HepG2 (cell line): ENCODE data around the gene PIKFYVE. TPM values are rescaled to one million over a fixed set of nuclear protein-coding genes. Genes with fewer than 3 reads are reported as not detected.

ENCODE experiments used
- ATAC-seq: fragments of 200-7000 bp; cut with Tn5 transposase; 3 replicates; pipeline ENCODE4 v1.9.1; 2020; ENCODE audit warnings: mild to moderate bottlenecking, moderate library complexity
- BruUV-seq: library from RNA; stranded (reverse); fragments of 400-500 nt; replicated peaks from 2 replicates; lab custom pipeline; 2021; lab: Mats Ljungman, UMichigan
- CTCF ChIA-PET: fragments of 300-600 bp; formaldehyde crosslinking; extraction: SDS; loops from one replicate; lab custom pipeline; 2021; ENCODE audit warnings: low total read pairs, inconsistent platforms, low intra/inter-chr PET ratio; lab: Yijun Ruan, JAX
- POLR2A ChIA-PET: fragments of 350-600 bp; sonication (Branson Sonifier 250); formaldehyde crosslinking; loops from one replicate; lab custom pipeline; 2020; ENCODE audit warnings: antibody characterized with exemption, inconsistent platforms; lab: Yijun Ruan, JAX
- DNase-seq: peaks from one replicate; pipeline ENCODE4 v3.0.0-alpha.2; 2015; ENCODE audit warnings: low spot score
- FAIRE-seq: peaks from 3 replicates; lab custom pipeline; 2011; peaks lifted over from hg19 to GRCh38; lab: Jason Lieb, UNC
- H2AFZ ChIP-seq: one replicate; pipeline ENCODE4 v1.6.1; 2011; ENCODE audit warnings: low read length, inconsistent platforms
- H3K27ac ChIP-seq: fragments of 300-600 bp; 3 replicates; pipeline ENCODE4 v1.8.0; 2011; ENCODE audit warnings: mixed run types, mild to moderate bottlenecking, mixed read lengths, low read length, inconsistent platforms; ENCODE audit not compliant: insufficient read depth; ENCODE audit errors: extremely low read length
- H3K27me3 ChIP-seq, 2 experiments: fragments of 200-600 bp in 1 of 2; 2 replicates in 1 of 2; 3 replicates in 1 of 2; pipeline versions ENCODE4 v1.6.0 to v1.8.0; 2011; ENCODE audit warnings: low read length in 2 of 2, mild to moderate bottlenecking in 2 of 2, moderate library complexity in 2 of 2, inconsistent platforms in 1 of 2; ENCODE audit not compliant: insufficient read depth in 2 of 2, control insufficient read depth in 1 of 2
- H3K36me3 ChIP-seq, 2 experiments: fragments of 200-600 bp in 1 of 2; replicated peaks in 1 of 2; 2 replicates in 1 of 2; 3 replicates in 1 of 2; pipeline versions ENCODE4 v1.5.1 to v1.8.0; 2011; ENCODE audit warnings: low read length in 2 of 2, inconsistent platforms in 1 of 2; ENCODE audit not compliant: insufficient read depth in 2 of 2, control insufficient read depth in 1 of 2
- H3K4me1 ChIP-seq: 2 replicates; pipeline ENCODE4 v1.5.1; 2012; ENCODE audit warnings: low read length, inconsistent platforms; ENCODE audit not compliant: insufficient read depth
- H3K4me2 ChIP-seq: 2 replicates; pipeline ENCODE4 v1.6.0; 2011; ENCODE audit warnings: low read depth, low read length, inconsistent platforms
- H3K4me3 ChIP-seq, 3 experiments: fragments of 200-600 bp in 1 of 3; sonication (generic), shearing (Covaris generic) in 1 of 3; replicated peaks in 1 of 3; 2 replicates each; pipeline ENCODE4 v1.5.1; 2011 to 2016; ENCODE audit warnings: low read length in 3 of 3, inconsistent platforms in 2 of 3, low read depth in 2 of 3, mild to moderate bottlenecking in 2 of 3, control low read depth in 1 of 3, mixed read lengths in 1 of 3; ENCODE audit not compliant: insufficient read depth in 1 of 3
- H3K79me2 ChIP-seq: one replicate; pipeline ENCODE4 v1.6.1; 2011; ENCODE audit warnings: low read length, inconsistent platforms; ENCODE audit not compliant: insufficient read depth
- H3K9ac ChIP-seq: 2 replicates; pipeline ENCODE4 v1.6.0; 2011; ENCODE audit warnings: mild to moderate bottlenecking, low read depth, low read length, inconsistent platforms; ENCODE audit not compliant: insufficient read depth
- H3K9me3 ChIP-seq: 2 replicates; pipeline ENCODE4 v1.5.1; 2012; ENCODE audit warnings: mild to moderate bottlenecking, low read length
- H4K20me1 ChIP-seq: 2 replicates; pipeline ENCODE4 v1.6.0; 2011; ENCODE audit warnings: inconsistent platforms, mild to moderate bottlenecking, low read length, moderate library complexity; ENCODE audit not compliant: insufficient read depth
- ATF7 ChIP-seq, 2 experiments: fragments of 450-650 bp in 1 of 2; sonication (generic) in 1 of 2; formaldehyde crosslinking in 1 of 2; IDR thresholded peaks; 2 replicates each; pipeline versions ENCODE4 v1.4.0 to v1.6.1; 2016 to 2020; ENCODE audit warnings: antibody characterized with exemption in 1 of 2, mild to moderate bottlenecking in 1 of 2, missing genetic modification reagents in 1 of 2
- FOXC1 ChIP-seq: sonication (generic); formaldehyde crosslinking; IDR thresholded peaks from 2 replicates; pipeline ENCODE4 v1.8.0; 2022; ENCODE audit warnings: mild to moderate bottlenecking, missing genetic modification reagents, borderline replicate concordance
- ZFP90 ChIP-seq: sonication (generic); formaldehyde crosslinking; IDR thresholded peaks from 2 replicates; pipeline ENCODE4 v1.8.0; 2022; ENCODE audit warnings: missing genetic modification reagents, mild to moderate bottlenecking, inconsistent platforms, borderline replicate concordance
- ZNF225 ChIP-seq: sonication (generic); formaldehyde crosslinking; IDR thresholded peaks from 2 replicates; pipeline ENCODE4 v1.4.0; 2020; ENCODE audit warnings: mild to moderate bottlenecking, missing genetic modification reagents
- ZNF567 ChIP-seq: sonication (generic); formaldehyde crosslinking; IDR thresholded peaks from 2 replicates; pipeline ENCODE4 v1.8.1; 2023; ENCODE audit warnings: mild to moderate bottlenecking, missing genetic modification reagents, borderline replicate concordance
- WGBS: methylation state at CpG from one replicate; pipeline ENCODE4 v1.1.6; 2017; ENCODE audit warnings: low lambda C conversion rate; 5-methylcytosine and 5-hydroxymethylcytosine counted together
- in situ Hi-C: cut with HindIII; loops from 2 replicates; pipeline ENCODE4 v1.10.0; 2017; ENCODE audit warnings: low pct_unique_long_range_greater_than_20kb; ENCODE audit not compliant: extremely low pct_ligation_motif_present
- intact Hi-C: fragments of 100-400 bp; cut with micrococcal nuclease; formaldehyde crosslinking; loops from one replicate; pipeline ENCODE4 v1.10.0; 2022; ENCODE audit not compliant: unreplicated experiment
- polyA plus RNA-seq, 8 experiments: library from polyadenylated mRNA; depleted of rRNA in 3 of 8; stranded (reverse) in 7 of 8; unstranded in 1 of 8; fragments of >200 nt; fragmentation: Illumina TruSeq in 4 of 8; extraction: Trizol in 4 of 8; gene quantifications; 2 replicates each; pipeline versions ENCODE4 v1.2.1 to v1.2.3, GENCODE V29; 2011 to 2016; ENCODE audit warnings: low read depth in 4 of 8, missing spikeins in 1 of 8, mixed read lengths in 1 of 8; ENCODE audit not compliant: insufficient read depth in 1 of 8
- total RNA-seq, 5 experiments: library from RNA; depleted of rRNA; stranded (reverse); fragments of >200 nt; fragmentation: Illumina TruSeq; extraction: Trizol; gene quantifications; 2 replicates each; pipeline ENCODE4 v1.2.3, GENCODE V29; 2016; ENCODE audit warnings: low read depth in 1 of 5
- TF ChIP-seq, protein P1 (sequence below): IDR thresholded peaks from 2 replicates; pipeline ENCODE4 v1.6.1; 2016
- TF ChIP-seq, protein P2 (sequence below): sonication (generic); formaldehyde crosslinking; IDR thresholded peaks from 2 replicates; pipeline ENCODE4 v1.4.0; 2020; ENCODE audit warnings: missing genetic modification reagents

PIKFYVE gene
- total and polyA plus RNA-seq, 2 of the 13 experiments (the other 11 are each of a cell fraction or from before 2014, with no cell fraction given), result 20.2 to 21.7 TPM

DNA sequence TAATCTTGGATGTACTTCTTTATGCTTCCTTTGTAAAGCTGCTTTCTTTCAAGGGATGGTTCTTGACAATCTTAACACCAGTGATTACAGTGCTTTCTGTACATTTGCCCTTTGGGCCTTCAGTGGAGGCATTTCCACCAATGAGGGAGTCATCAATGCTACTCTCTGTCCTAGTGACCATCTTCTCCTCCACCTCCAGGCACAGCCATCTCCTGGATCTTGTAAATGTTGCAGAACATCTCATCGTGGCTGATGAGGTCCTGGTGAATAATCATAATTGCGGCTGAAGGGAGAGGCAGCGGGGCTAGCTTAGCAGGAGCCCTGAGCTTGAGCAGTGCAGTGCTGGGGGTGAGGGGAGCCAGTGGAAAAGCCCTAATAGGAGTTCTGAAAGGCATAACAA, 43.7 kb upstream of the PIKFYVE start:
- ATAC-seq (no peak; the same call in 1 of the 3 replicates), FAIRE-seq (no peak)
- in situ Hi-C loops, result no loop called here

DNA sequence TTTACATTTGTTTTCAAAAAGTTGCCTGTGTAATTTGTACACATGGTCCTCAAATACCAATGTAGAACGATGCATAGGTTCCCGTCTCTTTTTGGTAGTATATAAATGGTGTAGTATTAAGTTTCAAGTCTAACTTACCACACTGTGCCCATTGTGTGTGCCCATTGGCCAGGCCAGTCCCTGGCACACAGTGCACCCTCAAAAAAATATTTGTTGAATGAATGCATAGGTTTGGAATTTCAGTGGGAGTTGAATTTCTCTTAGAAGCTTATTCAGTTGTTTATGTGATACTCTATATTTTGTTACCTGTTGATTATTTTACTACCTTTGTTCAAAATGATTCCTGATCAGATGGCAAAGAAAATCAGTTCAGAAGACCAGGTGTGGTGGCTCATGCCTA, 41.3 kb upstream of the PIKFYVE start:
- no peaks in the 10 kb centered on the region for H3K4me1 ChIP-seq
- in situ Hi-C loops, result no loop called here
- no peak for FAIRE-seq
- no peak for DNase-seq
- no peaks in the 10 kb centered on the region for H3K79me2 ChIP-seq
- no peak overlapping the region for H3K4me2 ChIP-seq
- BruUV-seq, result no TSS peak
- H3K27me3 ChIP-seq, result no peaks in the 10 kb centered on the region; a peak in 1 of 5 replicates
- no peak overlapping the region for H3K9ac ChIP-seq
- no peaks in the 10 kb centered on the region for H4K20me1 ChIP-seq
- TF ChIP-seq, protein P1, sequence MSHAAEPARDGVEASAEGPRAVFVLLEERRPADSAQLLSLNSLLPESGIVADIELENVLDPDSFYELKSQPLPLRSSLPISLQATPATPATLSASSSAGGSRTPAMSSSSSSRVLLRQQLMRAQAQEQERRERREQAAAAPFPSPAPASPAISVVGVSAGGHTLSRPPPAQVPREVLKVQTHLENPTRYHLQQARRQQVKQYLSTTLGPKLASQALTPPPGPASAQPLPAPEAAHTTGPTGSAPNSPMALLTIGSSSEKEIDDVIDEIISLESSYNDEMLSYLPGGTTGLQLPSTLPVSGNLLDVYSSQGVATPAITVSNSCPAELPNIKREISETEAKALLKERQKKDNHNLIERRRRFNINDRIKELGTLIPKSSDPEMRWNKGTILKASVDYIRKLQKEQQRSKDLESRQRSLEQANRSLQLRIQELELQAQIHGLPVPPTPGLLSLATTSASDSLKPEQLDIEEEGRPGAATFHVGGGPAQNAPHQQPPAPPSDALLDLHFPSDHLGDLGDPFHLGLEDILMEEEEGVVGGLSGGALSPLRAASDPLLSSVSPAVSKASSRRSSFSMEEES (CRISPR knock-in tag), result no peak
- TF ChIP-seq FOXC1 (CRISPR knock-in tag) (no peak), ZNF567 (CRISPR knock-in tag) (no peak)
- H3K36me3 ChIP-seq, result no peaks in the 10 kb centered on the region
- no peak overlapping the region for H3K27ac ChIP-seq
- ChIA-PET POLR2A (no interaction called here), CTCF (no interaction called here)
- 64% methylated on average over 2 of the region's 2 CpGs for WGBS
- no peak for ATAC-seq
- intact Hi-C loops, result no loop called here
- no peak overlapping the region for H2AFZ ChIP-seq
- H3K9me3 ChIP-seq, result no peaks in the 10 kb centered on the region
- no peak overlapping the region for H3K4me3 ChIP-seq

More for the DNA sequence above, 43.7 kb upstream of the PIKFYVE start:
- Histone ChIP-seq H3K9me3 (no peaks in the 10 kb centered on the region), H3K4me2 (no peak overlapping the region), H3K79me2 (no peaks in the 10 kb centered on the region), H3K27me3 (peaks cover 0 to 7% of the 10 kb centered on the region in 2 experiments; a peak in 1 of 5 replicates), H3K36me3 (no peaks in the 10 kb centered on the region), H2AFZ (no peak overlapping the region), H3K4me3 (no peak overlapping the region), H4K20me1 (no peaks in the 10 kb centered on the region), H3K4me1 (no peaks in the 10 kb centered on the region), H3K27ac (no peak overlapping the region), H3K9ac (no peak overlapping the region)
- ChIA-PET CTCF (no interaction called here), POLR2A (interaction anchor here (1.4 kb wide), 1 partner anchor 32 kb away, joined by 3 read pairs; the partner anchor contains the start of gene IDH1)
- BruUV-seq, result no TSS peak
- intact Hi-C loops, result no loop called here
- no peak for TF ChIP-seq ZNF225 (CRISPR knock-in tag)
- TF ChIP-seq, protein P2, sequence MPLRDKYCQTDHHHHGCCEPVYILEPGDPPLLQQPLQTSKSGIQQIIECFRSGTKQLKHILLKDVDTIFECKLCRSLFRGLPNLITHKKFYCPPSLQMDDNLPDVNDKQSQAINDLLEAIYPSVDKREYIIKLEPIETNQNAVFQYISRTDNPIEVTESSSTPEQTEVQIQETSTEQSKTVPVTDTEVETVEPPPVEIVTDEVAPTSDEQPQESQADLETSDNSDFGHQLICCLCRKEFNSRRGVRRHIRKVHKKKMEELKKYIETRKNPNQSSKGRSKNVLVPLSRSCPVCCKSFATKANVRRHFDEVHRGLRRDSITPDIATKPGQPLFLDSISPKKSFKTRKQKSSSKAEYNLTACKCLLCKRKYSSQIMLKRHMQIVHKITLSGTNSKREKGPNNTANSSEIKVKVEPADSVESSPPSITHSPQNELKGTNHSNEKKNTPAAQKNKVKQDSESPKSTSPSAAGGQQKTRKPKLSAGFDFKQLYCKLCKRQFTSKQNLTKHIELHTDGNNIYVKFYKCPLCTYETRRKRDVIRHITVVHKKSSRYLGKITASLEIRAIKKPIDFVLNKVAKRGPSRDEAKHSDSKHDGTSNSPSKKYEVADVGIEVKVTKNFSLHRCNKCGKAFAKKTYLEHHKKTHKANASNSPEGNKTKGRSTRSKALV (CRISPR knock-in tag), result no peak
- no peak for TF ChIP-seq ZFP90 (CRISPR knock-in tag)
- TF ChIP-seq ATF7 (IDR thresholded peaks at IDR 0.05), result peak; percentile 48
- no peak for TF ChIP-seq ATF7 (CRISPR knock-in tag; IDR thresholded peaks at IDR 0.05)
- 54% methylated on average over 3 of the region's 3 CpGs for WGBS
- DNase-seq, result no peak
